K562 (cell line): Measurements from ENCODE around the gene TADA1. TPM values are rescaled to one million over a fixed set of nuclear protein-coding genes. Genes with fewer than 3 reads are reported as not detected.

ENCODE experiments used
- ADNP ChIP-seq: fragments of 200-800 bp; sonication (Bioruptor generic); IDR thresholded peaks from 2 replicates; pipeline ENCODE4 v1.6.1; 2016; ENCODE audit warnings: missing genetic modification characterization, missing compliant biosample characterization
- L3MBTL2 ChIP-seq: fragments of 450-650 bp; IDR thresholded peaks from 2 replicates; pipeline ENCODE4 v1.6.1; 2016; ENCODE audit warnings: mild to moderate bottlenecking, moderate library complexity
- PBX2 ChIP-seq, 2 experiments: IDR thresholded peaks in 1 of 2; conservative IDR thresholded peaks in 1 of 2; 2 replicates each; pipeline ENCODE4 v1.6.1; 2016; ENCODE audit warnings: low read depth in 2 of 2, mild to moderate bottlenecking in 1 of 2, missing compliant biosample characterization in 1 of 2, missing genetic modification characterization in 1 of 2, moderate library complexity in 1 of 2
- RFX5 ChIP-seq: IDR thresholded peaks from 2 replicates; pipeline ENCODE4 v1.6.1; 2011; ENCODE audit warnings: low read depth, mild to moderate bottlenecking, improper control_type of control experiment, low read length
- ZBTB40 ChIP-seq, 2 experiments: fragments of 450-650 bp in 1 of 2; sonication (generic) in 1 of 2; formaldehyde crosslinking in 1 of 2; IDR thresholded peaks; 2 replicates each; pipeline versions ENCODE4 v1.7.1 to v1.9.0; 2016 to 2022; ENCODE audit warnings: inconsistent platforms in 1 of 2, mild to moderate bottlenecking in 1 of 2, missing genetic modification reagents in 1 of 2
- polyA plus RNA-seq, 8 experiments: library from polyadenylated mRNA; depleted of rRNA in 4 of 8; stranded (reverse) in 5 of 8; unstranded in 3 of 8; fragments of >200 nt; fragmentation: Nextera tagmentation in 2 of 8; fragmentation: Illumina TruSeq in 1 of 8; extraction: Ambion mirVana in 2 of 8; extraction: Trizol in 1 of 8; gene quantifications; 2 replicates each; pipeline versions ENCODE4 v1.2.1 to v1.2.3, GENCODE V29; 2011 to 2014; ENCODE audit warnings: inconsistent platforms in 1 of 8, missing spikeins in 1 of 8
- total RNA-seq, 7 experiments: library from RNA; depleted of rRNA in 6 of 7; stranded (reverse); fragments of >200 nt in 6 of 7; fragmentation: Illumina TruSeq in 2 of 7; extraction: Trizol in 2 of 7; gene quantifications; 2 replicates each; pipeline versions ENCODE4 v1.2.1 to v1.2.3, GENCODE V29; 2011 to 2021; ENCODE audit warnings: low replicate concordance in 1 of 7

The TADA1 gene
- total and polyA plus RNA-seq, 9 of the 15 experiments (the other 6 are each of a cell fraction or from before 2014, with no cell fraction given): 15.9 to 76.5 (median 28.7) TPM

GRCh38 chr1:166876540-166876838 is 425 bp upstream of the TADA1 start (continued):
- TF ChIP-seq ADNP (tag) (no peak), PBX2 (CRISPR knock-in tag; IDR thresholded peaks at IDR 0.05; ENCODE audit: low read depth) (no peak), PBX2 (tag; conservative IDR thresholded peaks at IDR 0.05; ENCODE audit: low read depth) (peak; percentile 77), ZBTB40 (IDR thresholded peaks at IDR 0.05) (0 out of 2 replicates have a peak, but pooled peaks have one; percentile 30), ZBTB40 (CRISPR knock-in tag; IDR thresholded peaks at IDR 0.05) (no peak), L3MBTL2 (no peak), RFX5 (no peak)
- TF ChIP-seq, all 486 proteins: peak for 33
